A172 (cell line): ENCODE results near the gene S100A9. TPM values are rescaled to one million over a fixed set of nuclear protein-coding genes. Genes with fewer than 3 reads are reported as not detected.
A peak's percentile ranks its signal among the peaks of the same experiment; 100 is the strongest.

Experiments
- DNase-seq: peaks from one replicate; pipeline ENCODE4 v3.0.0-alpha.2; 2015; ENCODE audit warnings: low spot score
- total RNA-seq: library from RNA; depleted of rRNA; stranded (reverse); fragments of >200 nt; shearing (Covaris generic); gene quantifications from 2 replicates; pipeline ENCODE4 v1.2.3, GENCODE V29; 2014

The S100A9 gene
- total RNA-seq, 1 experiment from 2014 or later: not detected

DNA sequence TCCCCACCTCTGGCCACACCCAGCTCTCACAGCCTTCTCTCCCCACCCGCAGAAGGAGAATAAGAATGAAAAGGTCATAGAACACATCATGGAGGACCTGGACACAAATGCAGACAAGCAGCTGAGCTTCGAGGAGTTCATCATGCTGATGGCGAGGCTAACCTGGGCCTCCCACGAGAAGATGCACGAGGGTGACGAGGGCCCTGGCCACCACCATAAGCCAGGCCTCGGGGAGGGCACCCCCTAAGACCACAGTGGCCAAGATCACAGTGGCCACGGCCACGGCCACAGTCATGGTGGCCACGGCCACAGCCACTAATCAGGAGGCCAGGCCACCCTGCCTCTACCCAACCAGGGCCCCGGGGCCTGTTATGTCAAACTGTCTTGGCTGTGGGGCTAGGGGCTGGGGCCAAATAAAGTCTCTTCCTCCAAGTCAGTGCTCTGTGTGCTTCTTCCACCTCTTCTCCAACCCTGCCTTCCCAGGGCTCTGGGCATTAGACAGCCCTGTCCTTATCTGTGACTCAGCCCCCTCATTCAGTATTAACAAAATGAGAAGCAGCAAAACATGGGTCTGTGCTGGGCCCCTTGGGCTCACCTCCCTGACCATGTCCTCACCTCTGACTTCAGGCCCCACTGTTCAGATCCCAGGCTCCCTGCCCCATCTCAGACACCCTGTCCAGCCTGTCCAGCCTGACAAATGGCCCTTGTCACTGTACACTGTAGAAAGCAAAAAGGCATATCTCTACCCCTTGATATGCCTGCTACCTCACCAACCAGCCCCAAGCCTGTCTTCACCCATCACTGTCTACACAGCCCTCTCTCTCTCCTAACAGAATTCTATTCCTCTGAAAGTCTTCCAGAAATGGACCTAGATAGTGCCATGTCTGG, 3.2 kb downstream of the S100A9 start:
- no peak for DNase-seq

DNA sequence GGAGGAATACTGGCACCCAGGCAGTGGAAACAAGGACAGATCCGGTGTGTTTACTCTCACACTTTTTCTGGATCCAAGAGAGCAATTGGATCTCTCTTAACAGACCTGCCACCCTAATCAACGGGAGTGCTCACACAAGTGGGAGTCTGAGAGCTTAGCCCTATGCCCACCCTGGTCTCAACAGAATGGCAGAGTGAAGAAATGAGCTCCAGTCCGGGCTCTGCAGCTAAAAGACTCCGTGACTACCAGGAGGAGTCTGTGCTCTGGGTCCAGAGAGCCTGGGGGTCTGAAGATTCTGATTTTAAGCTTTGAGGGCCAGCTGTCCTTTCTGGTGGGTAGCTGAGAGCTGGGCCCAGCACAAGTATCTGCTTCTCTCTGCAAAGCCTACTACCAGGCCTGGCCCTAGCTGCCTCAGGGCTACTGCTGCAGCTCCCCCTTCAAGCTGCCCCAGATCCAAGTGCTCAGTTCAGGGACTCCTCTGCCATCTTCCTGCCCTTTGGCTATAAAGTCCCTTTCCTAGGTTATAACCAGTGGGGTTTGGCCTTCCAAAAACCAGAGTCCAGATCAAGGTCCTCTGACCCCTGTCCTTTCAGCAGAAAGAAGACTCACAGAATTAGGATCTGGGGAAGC, 3.9 kb downstream of the S100A9 start:
- DNase-seq: no peak

DNA sequence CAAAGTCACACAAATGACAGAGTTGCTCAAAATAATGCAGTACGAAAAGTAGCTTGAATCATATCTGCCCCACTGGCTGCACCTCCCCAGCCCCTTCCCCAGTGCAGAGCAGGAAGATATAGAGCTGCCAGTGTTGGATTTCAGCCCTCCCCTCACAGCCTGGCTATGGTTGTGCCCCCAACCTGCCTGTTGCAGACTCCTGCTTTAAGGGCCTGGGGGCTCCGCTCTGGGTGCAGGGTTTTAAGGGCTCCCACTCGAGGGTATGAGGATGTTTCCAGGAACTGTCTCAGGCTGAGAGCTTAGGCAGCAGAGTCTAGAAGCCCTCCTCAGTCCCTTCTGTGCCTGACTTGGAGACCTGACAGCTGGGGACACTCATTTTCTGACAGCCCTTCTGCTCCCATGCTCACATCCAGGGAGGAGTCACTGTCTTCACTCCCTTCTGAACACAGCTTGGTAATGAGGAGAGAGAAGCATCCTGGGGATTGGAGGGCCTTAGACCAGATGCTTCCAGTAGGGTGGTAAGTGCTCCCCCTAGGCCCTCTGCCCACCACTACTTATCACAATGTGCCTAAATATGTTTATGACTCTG, 4.6 kb downstream of the S100A9 start:
- no peak for DNase-seq

DNA sequence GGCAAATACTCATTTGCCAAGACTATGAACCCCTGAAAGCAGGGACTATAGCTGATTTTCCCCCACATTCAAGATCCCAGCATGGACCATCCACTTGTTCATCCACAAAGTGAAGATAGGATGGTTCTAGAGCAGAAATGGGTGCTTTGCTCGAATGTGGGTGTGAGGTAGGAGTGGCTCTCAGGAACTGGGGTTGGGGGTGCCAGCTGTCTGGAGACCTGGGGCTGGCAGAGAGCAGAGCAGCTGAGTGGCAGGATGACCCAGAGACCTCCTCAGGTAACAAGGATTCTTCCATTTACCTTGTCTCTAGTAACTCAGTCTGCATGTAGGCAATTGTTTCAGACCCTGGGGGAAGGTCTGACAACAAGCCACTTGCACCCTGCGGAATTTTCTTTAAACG, 6.0 kb downstream of the S100A9 start:
- no peak for DNase-seq

DNA sequence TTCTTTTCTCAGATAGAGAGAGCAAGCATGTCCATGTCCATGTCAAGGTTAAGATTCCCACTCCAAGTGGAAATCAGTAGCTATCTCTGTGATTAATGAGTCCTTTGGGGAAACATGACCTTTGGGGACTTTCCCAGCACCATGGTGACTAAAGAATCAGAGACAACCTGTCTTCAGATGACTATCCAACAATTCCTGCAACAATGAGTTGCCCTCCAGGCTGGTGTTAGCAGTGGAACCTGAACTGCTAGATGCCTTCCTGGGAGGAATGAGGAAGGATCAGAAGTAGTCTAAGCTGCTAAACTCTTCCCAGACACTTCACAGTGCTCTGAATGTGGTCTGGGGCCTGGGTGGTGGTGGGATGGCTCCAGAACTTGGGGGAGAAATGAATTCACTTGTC, 6.5 kb downstream of the S100A9 start:
- no peak for DNase-seq

DNA sequence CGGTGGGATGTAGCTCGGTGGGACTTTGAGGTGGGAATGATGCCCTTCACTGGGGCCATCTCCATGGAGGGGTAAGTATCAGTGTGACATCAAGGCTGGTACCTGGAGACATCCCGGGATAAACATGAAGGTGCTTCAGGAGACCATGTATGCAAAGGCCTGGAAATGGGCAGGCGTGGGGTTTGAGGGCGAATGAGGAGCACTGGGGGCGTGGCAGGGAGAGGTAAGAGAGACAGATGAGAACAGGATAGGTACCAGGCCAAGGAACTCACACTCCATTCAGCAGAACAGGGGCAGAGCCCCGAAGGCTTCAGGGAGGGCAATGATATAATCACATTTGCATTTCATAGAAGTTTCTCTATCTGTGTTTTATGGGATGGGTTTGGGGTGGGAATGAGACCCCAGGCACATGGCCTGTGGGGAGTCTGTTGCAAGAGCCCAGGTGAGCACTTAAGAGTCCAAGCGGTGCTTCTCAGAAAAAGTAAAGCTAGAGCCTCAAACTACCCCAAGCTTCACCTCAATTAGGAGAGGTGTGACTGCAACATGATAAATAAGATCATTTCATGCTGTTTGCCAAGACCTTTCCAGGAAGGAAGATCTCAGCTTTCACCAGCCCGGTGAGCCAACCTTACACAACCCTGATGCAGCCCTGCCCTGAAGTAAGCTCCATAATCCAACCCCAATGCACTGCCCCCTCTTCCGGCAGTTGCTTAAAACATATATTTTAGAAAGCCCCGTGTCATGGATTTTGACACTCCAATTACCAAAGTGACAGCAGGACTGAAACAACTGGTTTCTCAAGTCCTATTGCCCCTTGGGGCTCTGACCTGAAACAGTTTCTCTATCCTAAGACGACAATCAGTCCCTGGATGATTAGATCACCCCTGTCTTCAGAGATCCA, 7.4 kb downstream of the S100A9 start:
- no peak for DNase-seq

DNA sequence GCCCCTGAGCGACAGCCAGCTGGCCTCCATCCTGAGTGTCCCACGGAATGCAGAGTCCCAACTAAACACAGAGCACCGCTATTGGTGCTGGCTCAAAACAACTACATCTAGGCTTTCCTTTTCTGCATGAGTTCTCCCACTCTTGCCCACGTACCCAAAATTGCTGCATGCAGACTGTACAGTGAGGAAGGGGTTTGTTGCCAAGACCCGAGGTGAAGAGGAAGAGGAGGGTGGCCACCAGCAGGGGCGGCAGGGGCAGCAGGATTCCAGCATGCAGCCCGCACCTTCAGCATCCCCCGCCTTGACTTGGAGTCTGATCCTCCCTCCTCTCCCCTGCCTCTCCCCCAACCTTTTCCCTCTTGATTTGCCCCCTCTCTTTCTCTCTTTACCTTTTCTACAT, 8.0 kb downstream of the S100A9 start:
- DNase-seq: no peak

DNA sequence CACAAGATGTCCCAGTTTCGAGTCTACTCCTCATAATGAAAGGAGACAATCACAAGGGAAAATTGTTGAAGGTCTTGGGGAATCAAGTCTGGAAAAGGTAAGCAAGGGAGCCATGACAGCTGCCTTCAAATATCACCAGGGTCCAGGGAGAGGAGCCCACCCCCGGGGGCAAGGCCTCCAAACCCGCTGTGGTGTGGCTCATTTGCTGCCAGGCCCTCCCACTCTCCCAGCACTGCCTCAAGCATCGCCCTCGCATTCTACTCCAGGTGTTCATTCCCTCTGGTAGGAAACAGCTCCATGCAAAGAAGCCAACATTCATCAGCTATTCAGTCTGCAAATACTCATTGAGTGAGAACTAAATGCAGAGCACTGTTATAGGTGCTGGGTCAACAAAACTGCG, 8.6 kb downstream of the S100A9 start:
- no peak for DNase-seq

DNA sequence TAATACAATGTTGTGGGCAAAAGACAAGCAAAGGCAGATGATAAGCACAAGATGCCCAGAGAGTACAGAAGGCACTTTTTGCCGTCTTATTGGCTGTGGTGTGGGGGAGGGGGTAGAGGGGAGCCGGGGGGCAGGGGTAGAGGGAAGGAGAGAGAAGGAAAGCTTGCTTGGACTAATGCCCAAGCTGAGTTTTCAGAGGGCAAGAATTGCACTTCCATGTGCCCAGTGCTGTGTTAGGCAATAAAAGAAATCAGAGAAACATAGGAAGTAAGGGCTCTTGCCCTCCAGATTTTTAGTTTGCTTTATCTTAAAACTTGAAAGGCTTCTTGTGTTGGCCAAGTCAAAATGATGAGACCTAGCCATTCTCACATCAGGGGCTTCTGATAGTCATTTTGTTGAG, 9.4 kb downstream of the S100A9 start:
- DNase-seq: no peak

DNA sequence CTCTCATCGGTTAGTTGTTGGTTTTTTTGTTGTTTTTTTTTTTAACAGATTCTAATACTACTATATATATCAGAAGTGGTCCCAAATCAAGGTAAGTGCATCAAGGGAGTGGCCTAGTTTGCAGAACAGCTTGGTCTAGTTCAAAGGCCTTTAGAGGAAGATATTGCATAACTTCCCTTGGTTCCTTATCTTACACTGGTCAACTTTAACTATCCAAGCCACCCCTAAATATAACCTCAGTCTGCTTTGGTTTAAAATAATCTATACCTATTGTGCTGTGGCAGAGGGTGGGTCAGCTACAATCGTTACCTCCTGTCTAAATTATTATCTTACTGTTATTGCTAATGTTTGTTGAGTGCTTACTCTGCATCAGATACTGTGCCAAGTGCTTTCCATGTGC, 10.8 kb downstream of the S100A9 start:
- no peak for DNase-seq

DNA sequence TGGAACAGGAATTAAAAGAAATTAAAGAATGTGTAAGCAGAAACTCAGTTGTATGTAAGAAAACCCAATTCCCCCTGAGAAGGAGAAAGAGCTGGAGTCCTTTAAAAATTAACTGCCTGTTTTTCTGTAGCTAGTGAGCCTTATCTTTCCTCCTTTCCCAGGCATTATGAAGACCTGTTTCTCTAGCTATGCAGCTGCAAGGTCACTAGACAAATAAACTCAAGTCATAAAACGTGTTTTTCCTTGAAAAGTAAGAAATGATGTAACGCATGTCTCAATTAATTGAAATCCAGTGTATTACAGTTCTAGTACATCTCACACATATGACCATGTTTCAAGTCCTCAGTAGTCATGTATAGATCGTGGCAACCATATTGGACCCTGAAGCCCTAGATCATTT, 12.5 kb downstream of the S100A9 start:
- no peak for DNase-seq

DNA sequence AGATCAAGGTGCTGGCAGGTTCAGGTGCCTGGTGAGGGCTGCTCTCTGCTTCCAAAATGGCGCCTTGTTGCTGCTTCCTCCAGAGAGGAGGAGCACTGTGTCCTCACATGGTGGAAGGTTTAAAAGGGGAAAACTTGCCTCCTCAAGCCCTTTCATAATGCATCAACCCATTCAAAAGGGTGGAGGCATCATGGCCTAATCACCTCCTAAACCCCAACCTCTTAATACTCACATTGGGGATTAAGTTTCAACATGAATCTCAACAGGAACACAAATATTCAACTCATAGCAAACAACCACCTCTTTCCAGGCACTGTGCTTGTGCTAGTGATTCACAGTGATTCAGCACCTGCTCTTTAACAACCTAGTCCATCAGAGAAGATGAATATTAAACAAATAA, 13.6 kb downstream of the S100A9 start:
- no peak for DNase-seq

DNA sequence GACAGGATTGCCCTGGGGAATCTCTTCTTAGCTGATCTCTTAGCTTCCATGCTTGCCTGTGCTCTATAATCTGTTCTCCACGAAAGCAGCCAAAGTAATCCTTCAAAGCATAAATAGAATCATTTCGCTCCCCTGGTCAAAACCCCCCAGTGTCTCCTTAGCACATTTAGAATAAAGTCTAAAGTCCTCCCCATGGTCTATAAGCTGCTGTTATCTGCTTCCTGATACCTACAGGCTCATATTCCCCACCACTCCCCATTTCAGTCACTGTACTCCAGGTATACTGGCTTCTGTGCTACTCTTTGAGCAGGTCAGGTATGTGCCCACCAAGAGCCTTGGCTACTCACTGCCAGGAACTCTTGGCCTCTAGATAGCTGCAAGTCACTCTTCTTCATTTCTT, 14.9 kb downstream of the S100A9 start:
- no peak for DNase-seq

DNA sequence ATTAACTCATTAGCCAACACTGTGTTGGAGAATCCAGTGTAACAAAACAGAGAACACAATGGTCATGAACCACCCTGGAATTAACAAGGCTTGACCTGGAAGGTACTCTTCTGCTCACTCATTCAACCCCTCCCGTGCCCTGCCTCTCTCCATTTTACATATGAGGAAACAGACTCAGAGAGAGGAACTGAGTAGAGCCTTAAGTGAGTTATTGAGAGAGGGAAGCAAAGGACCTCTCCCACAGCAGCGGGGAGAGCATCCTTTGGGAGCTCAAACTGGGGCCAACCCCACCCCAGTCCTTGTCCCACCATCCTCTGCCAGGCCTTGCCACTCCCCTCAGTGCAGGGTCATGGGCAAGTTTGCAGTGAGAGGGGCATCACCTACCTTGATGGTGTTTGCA, 16.4 kb downstream of the S100A9 start:
- DNase-seq: no peak

DNA sequence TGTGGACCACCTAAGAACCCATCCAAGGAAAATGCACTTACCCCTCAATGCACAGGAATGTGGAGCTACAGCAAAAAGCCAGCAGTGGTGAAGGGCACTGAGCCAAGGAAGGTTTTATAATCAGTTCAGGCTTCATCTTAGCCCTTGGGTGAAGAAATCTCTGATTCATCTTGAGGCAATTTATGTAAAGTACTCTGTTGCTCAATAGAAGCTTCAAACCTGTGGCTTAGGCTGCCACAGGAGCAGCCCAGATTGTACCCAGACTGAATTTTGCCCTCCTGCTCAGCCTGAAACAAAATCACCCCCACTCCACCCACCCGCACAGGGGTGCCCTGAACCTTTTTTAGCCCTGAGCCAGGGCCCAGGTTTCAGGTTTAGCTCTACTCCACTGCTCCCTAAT, 17.9 kb downstream of the S100A9 start, which contains the start of gene S100A12:
Gene S100A12 (minus strand): TSS at position 111 of the 400 bp plus-strand sequence. CDS start 1,029 bp downstream, outside the sequence.
- DNase-seq: peak; percentile 91

DNA sequence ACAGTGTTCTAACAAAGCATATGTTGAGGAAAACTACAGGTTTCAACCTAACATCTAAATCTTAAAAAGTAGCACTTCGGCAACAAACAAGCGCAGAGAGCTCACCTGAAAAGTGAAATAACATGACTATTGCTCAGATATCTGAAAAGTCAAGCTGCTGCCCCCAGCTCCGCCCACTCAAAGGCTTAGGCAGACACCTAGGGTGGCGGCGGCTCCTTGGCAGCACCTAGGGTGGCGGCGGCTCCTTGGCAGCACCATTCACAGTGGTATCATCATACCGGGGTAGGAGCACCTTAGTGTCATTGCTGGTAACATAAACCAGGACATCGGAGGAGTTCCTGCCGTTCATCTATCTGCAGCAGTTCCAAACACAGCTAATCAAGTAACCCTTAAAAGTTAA, 21.9 kb downstream of the S100A9 start:
- DNase-seq: no peak

DNA sequence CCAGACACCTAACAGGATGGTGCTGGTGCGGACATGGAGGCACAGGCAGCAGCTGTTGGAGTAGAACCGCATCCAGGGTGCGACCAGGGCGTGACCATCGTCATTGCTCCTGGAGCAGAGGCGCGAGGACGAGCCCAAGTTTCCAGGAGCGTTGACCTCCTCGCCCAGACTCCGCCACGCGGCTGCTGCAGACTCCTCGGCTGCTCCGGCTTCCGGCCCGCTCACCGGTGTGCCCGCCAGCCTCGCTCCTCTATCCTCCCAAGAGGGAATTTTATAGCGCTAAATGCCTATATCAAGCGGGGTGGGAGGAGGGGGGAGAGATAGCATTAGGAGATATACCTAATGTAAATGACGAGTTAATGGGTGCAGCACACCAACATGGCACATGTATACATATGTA, 23.1 kb downstream of the S100A9 start:
- DNase-seq: no peak

DNA sequence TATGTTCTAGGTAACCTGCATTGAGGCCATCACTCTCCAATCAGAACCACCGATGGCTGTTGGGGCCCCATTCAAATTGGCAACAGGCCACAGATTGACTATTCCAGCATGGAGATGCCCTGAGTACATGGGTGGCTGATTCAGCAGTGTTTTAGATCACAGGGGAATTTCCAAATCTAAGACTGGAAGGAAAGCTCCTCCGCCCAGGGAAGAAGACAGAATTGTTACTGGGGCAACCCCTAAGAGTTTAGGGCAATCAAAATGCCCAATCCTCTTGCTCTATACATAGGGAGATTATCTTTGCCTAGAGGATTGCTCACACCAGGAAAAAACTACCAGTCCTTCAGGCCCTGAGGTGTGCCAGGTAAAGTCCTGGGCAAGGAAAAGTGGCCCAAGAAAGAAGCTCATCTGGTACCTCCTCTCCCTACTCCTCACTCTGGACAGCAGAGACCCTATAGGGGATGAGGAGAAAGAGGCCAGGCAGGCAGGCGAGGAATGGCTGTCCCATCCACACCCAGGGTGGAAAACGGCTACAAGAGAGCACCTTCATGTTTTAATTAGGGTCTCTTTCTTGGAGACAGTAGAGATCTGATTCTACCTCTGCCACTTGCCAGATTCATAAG, 27.4 kb downstream of the S100A9 start:
- no peak for DNase-seq

DNA sequence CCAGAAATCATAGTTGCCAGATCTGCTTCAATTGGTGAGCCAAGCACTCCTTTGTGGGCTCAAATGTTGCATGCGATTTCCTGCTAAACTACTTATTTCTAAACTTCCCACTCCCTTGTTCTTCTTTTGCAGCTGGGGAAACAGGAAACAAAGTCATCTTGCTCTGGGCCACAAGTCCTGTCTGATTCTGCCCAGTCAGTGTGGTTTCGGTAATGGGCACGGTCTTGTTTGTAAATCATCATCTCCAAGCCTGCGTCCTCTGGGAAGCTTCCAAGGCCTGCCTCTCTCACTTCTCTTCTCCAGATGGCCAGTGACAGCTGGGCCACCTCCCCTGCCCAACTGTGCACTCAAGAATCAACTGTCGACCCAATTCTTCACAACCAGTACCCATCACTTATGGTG, 28.8 kb downstream of the S100A9 start:
- no peak for DNase-seq

DNA sequence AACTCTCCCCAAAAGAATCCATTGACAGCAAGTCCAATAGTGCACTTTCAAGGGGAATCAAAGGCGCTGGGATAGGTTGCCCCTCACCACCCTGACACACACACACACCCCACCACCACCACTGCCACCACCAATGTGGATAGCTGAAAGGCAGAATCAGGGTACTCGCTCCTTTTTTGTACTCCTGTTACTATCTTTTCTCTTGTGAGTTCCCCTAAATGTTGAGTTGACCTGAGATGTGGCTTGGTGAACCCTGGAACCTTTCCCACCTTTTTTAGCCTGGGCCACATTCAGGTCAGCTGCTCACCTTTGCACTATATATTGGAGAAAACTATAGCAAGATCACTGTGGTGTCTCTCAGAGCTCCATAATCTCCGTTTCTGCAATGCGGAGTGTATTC, 29.3 kb downstream of the S100A9 start:
- no peak for DNase-seq

DNA sequence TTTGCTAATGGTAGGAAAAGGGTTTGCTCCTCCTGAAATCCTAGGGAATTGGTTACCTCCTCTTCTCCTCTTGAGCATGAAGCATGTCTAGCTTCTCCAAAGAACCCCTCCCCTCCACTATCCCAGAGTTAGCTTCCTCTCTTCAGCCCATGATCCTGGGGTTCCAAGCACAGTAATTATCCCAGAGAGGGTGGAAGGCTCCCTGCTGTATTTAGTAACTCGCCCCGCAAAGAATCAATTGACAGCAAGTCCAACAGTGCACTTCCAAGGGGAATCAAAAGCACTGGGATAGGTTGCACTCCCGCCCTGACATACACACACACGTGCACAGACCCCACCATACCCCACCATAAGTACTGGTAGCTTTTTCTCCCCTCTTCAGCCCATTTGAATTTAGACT, 30.1 kb downstream of the S100A9 start:
- no peak for DNase-seq
